ENCODE data around the gene LEF1.

Gene LEF1

GRCh38 chr4:108168671-108169523 lies at the start of gene LEF1:
Gene LEF1, minus strand, starts transcription at chr4:108168932. Its CDS starts 1,165 bp downstream, at chr4:108167767.
- peak; percentile 62 to 65 for DNase-seq

DNA sequence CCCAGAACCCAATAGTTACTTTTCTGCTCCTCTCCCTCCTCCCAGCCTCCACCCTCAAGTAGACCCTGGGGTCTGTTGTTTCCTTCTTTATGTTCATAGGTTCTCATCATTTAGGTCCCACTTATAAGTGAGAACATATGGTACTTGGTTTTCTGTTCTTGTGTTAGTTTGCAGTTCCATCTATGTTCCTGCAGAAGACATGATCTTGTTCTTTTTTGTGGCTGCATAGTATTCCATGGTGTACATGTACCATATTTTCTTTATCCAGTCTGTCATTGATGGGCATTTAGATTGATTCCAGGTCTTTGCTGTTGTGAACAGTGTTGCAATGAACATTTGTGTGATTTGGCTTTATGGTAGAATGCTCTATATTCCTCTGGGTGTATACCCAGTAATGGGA lies 47.8 kb upstream of the LEF1 start:
- no peak for DNase-seq

DNA sequence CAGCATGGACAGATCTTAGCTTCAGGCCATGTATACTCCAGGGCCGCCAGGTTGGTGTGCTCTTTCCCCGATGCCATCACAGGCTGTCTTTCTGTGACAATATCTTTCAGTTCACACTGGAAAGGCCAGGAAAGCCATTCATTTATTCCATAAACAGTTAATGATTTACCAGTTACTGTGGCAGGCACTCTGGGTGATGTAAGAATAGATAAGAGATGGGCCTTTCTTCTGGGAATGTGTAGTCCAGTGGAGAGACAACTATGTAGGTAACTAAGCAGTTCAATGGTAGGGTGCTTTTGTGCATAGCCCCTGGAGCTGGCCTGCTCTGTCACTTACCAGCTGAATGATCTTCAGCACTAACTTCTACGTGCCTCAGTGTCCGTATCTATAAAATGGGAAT lies 46.3 kb upstream of the LEF1 start:
- DNase-seq: no peak

DNA sequence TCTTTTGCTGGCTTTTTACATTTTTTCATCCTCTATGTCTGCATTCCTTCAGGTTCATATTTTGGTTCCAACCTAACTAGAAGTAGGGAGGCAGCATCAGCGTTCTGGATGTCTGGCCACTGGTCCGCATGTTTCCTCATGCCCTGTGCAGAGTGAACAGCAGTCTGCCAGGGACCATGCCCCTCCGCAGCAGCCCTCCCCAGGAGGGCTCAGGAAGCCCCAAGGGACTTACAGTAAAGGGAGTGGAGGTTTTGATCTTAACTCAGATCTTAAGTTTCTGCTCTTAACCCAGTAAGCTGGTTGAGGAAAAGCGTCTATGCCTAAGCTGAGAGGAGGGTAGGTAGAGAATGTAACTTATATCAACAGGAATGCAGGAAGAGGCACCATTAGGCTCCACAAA lies 45.0 kb upstream of the LEF1 start:
- no peak for DNase-seq

GRCh38 chr4:108213308-108213707 lies 44.6 kb upstream of the LEF1 start:
- DNase-seq: no peak

DNA sequence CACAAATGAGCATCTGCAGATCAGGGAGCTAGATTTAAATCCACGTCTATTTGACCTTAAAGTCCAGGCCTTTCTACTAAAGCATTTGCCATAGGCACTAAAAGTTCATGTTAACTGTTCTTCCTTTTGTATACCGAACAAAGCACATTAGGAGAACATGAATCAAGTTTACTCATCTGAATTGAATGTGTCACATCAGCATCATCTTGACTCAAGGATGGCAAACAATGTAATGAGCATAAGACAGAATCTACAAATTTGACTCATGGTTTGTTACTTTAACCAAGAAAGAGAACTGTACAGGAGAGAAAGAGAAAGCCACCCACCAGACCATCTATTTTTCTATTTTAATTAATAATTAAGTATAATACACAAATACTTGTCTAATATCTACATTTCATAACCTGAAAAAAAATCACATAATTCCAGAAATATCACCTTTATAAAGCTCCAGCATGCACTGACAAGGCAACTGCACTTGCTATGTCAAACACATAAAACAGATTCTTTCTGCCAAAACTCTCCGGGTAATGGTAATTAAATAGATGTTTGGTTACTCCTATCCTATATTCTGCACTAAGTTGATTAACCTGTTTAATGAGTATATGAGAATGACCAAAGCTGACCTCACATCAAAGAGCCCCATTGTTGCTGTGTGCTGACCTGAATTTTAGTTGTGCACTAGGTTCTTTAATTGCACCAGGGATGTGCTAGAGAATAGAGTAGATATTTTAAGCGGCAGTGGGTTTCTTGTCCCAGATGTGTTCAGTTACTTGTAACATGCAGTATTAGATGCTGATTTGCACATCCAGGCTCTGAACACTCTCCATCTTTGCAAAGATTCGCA lies 42.5 kb upstream of the LEF1 start:
- no peak for DNase-seq

- no peak for DNase-seq
Observed at GRCh38 chr4:108209489-108209888, 40.8 kb upstream of the LEF1 start.

- DNase-seq: no peak
Observed at GRCh38 chr4:108205859-108206258, 37.1 kb upstream of the LEF1 start.

- DNase-seq: no peak
Observed at GRCh38 chr4:108204518-108204917, 35.8 kb upstream of the LEF1 start.

GRCh38 chr4:108203377-108203776 lies 34.6 kb upstream of the LEF1 start:
- no peak for DNase-seq

GRCh38 chr4:108201774-108202173 lies 33.0 kb upstream of the LEF1 start:
- DNase-seq: no peak

DNA sequence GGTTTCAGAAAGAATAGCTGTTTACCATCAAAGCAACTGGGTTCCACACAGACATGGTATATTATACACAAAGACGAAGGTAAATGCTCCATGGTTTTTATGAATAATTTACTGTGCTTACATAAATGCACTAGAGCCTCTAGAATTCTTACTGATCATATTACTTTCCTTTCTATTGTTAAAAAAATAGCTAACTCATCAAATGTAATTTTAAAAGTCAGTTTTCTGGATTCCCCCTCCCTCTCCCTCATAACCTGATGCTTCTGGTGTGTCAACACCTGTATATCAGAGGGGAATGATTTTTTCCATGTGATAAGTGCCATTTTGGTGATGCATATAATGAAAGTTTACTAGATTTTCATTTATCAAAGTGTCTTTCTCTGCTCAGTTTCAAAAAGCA lies 31.1 kb upstream of the LEF1 start:
- DNase-seq: no peak

DNA sequence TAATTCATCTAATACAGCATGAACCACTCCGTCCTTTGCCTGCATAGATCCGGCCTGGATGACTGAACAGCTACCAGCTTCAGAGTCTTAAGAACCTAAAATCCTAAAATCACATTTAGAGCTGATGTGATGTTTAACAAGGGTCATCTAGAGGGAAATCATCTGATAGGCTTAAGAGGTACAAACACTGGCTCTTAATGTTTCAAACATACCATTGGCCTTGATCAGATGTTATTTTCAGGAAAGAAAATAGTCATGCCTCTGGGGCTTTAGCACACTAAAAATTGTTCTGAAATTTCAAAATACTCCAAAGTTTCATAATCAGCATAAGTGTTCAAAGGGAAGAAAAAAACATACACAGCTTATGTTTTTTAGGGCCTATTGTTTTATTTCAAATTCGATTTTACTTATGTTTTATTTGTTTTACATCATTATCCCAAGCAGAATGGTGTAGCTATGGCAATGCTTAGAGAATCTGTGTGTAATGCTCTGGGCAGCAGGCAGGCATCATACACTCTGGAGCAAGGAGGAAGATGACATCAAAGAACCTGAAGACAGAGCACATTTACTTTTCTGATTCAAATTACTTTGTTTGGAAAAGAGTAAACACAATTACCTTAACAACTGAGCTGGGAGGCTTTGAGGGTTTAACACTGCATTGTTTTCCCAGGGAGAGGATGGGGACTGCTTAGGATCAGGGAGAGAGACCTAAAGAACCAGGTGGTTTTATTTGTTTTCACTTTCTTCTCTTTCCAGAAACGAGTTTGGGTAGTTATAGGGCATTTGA lies 25.3 kb upstream of the LEF1 start:
- no peak for DNase-seq

- no peak for DNase-seq
Observed at GRCh38 chr4:108192935-108193334, 24.2 kb upstream of the LEF1 start.

DNA sequence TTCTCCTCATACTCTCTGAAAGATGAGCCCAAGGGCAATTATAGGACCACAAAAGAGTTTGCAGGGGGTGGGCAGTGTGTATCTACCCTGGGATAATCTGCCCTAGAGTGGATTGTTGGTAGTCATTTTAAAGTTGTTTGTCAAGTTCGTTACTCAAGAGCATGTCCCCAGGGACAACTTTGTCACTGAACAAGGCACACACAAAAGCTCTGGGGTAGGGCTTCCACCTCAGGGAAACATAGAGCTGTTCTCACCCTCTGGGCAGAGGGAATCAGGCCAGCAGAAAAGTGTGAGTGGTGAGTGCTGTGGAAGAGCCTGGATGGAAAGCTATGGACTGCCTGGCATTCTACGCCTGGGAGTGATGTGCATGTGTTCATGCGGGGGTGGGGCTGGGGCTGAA lies 23.3 kb upstream of the LEF1 start:
- no peak for DNase-seq

GRCh38 chr4:108191269-108191914 lies 22.7 kb upstream of the LEF1 start:
- DNase-seq: no peak

- no peak for DNase-seq
Observed at GRCh38 chr4:108188770-108189169, 20.0 kb upstream of the LEF1 start.

GRCh38 chr4:108185252-108185651 lies 16.5 kb upstream of the LEF1 start:
- no peak for DNase-seq

DNA sequence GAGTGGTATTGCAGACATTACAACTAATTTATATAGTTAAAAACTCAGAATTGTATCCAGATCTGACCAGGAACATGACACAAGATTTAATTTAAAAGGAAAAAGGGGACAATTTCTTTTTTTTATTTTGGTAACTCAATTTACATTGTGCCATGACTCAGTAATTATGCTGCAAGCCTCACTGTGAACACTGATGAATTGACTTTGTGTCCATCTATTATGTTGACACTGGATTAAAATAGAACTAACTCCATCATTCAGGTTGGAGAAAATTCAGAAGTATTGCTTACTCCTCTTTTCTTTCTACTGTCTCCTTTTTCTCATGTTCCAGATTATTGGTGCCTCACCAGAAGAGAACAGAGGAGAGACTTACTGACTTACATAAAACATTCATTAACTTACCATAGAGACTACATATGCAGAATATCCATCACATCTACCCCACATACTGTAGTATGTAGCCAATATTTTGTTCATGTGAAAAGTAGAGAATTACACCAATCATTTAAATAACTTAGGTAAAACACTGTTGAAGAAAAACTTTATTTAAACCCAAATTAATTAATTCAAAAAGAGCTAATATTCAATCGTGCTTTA lies 15.8 kb upstream of the LEF1 start:
- no peak for DNase-seq

GRCh38 chr4:108181704-108182103 lies 13.0 kb upstream of the LEF1 start:
- peak; percentile 8 to 37 for DNase-seq

GRCh38 chr4:108180513-108180912 lies 11.8 kb upstream of the LEF1 start:
- no peak for DNase-seq

- no peak for DNase-seq
Observed at GRCh38 chr4:108175966-108176365, 7.2 kb upstream of the LEF1 start.

Measured in CD4-positive, alpha-beta T cell treated with Interleukin-1 beta for 1 hour (primary cell).